CD8-positive, alpha-beta memory T cell (primary cell): ENCODE results near the gene HOXC5. TPM values are rescaled to one million over a fixed set of nuclear protein-coding genes. Genes with fewer than 3 reads are reported as not detected.

Experiments
- CTCF ChIA-PET: fragments of 350-600 bp; sonication (Branson Sonifier 250); formaldehyde crosslinking; loops from one replicate; lab custom pipeline; 2021; ENCODE audit warnings: antibody characterized with exemption; lab: Charles Lee
- POLR2A ChIA-PET: fragments of 350-600 bp; sonication (Branson Sonifier 250); formaldehyde crosslinking; loops from one replicate; lab custom pipeline; 2021; ENCODE audit warnings: antibody characterized with exemption; lab: Charles Lee
- DNase-seq, 5 donors: peaks; one replicate each; pipeline versions ENCODE4 v3.0.0 to v3.0.0-alpha.2; 2020 to 2022; ENCODE audit warnings: mixed read lengths in 1 of 5
- H3K27ac ChIP-seq: one replicate; pipeline ENCODE4 v1.7.0; 2013; ENCODE audit warnings: low read depth, mild to moderate bottlenecking, low read length, moderate library complexity
- H3K27me3 ChIP-seq: 2 replicates; pipeline ENCODE4 v1.7.0; 2013; ENCODE audit warnings: low read length, mild to moderate bottlenecking; ENCODE audit not compliant: insufficient read depth, poor library complexity, severe bottlenecking
- H3K36me3 ChIP-seq: 2 replicates; pipeline ENCODE4 v1.7.0; 2013; ENCODE audit warnings: mild to moderate bottlenecking, low read length, moderate library complexity; ENCODE audit not compliant: insufficient read depth
- H3K4me1 ChIP-seq: 2 replicates; pipeline ENCODE4 v1.7.0; 2013; ENCODE audit warnings: mild to moderate bottlenecking, low read length, moderate library complexity; ENCODE audit not compliant: insufficient read depth
- H3K4me3 ChIP-seq: 2 replicates; pipeline ENCODE4 v1.7.0; 2013; ENCODE audit warnings: mild to moderate bottlenecking, low read length
- H3K9me3 ChIP-seq: 2 replicates; pipeline ENCODE4 v1.7.0; 2013; ENCODE audit warnings: mild to moderate bottlenecking, low read length
- H3K27ac Mint-ChIP-seq, 8 donors: one replicate each; pipeline ENCODE4 v1.8.0; 2020 to 2021; ENCODE audit warnings: mixed read lengths in 8 of 8, mild to moderate bottlenecking in 6 of 8, inconsistent platforms in 3 of 8, moderate library complexity in 3 of 8
- H3K27me3 Mint-ChIP-seq, 2 donors: one replicate each; pipeline ENCODE4 v1.8.0; 2020 to 2021; ENCODE audit warnings: mixed read lengths in 2 of 2, mild to moderate bottlenecking in 1 of 2, moderate library complexity in 1 of 2
- H3K36me3 Mint-ChIP-seq, 3 donors: one replicate each; pipeline ENCODE4 v1.8.0; 2020 to 2021; ENCODE audit warnings: mixed read lengths in 3 of 3, inconsistent platforms in 1 of 3, mild to moderate bottlenecking in 1 of 3
- H3K4me1 Mint-ChIP-seq, 3 donors: one replicate each; pipeline ENCODE4 v1.8.0; 2020 to 2021; ENCODE audit warnings: mixed read lengths in 3 of 3, inconsistent platforms in 1 of 3, mild to moderate bottlenecking in 1 of 3
- H3K4me3 Mint-ChIP-seq, 7 donors: one replicate each; pipeline ENCODE4 v1.8.0; 2020 to 2021; ENCODE audit warnings: mixed read lengths in 7 of 7, mild to moderate bottlenecking in 6 of 7, moderate library complexity in 4 of 7, inconsistent platforms in 2 of 7
- H3K9me3 Mint-ChIP-seq, 5 donors: one replicate each; pipeline ENCODE4 v1.8.0; 2020 to 2022; ENCODE audit warnings: mixed read lengths in 5 of 5, mild to moderate bottlenecking in 3 of 5, moderate library complexity in 2 of 5, inconsistent platforms in 1 of 5
- polyA plus RNA-seq: library from polyadenylated mRNA; unstranded; fragments of 300-500 nt; fragmentation: Illumina TruSeq; gene quantifications from one replicate; pipeline ENCODE4 v1.2.3, GENCODE V29; 2021
- total RNA-seq, 2 experiments: library from RNA; stranded (reverse); gene quantifications; one replicate each; pipeline ENCODE4 v1.2.3, GENCODE V29; 2021

Gene HOXC5
- total RNA-seq: not detected
- not detected for polyA plus RNA-seq

DNA sequence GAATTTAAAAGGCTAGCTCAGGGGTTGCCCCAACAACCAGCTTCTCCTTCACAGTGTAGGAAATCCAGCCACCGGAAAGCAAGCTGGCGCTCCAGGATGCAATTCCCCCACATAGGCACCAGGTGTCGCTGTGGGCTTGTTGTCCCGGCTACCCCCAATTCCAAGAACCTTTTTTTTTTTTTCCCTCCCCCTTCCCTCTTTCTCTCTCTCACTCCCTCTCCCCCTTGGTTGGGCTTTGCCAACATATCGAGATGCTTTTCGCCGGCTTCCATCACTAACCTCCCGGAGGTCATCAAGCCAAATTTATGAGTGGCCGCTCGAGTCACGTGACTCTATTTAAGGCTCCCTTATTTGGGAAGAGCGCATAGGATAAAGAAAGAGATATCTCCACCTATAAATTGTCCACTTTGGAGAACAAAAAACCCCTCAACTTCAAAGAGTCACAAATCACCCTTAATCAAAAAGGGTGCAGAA is at the start of gene HOXC5:
TSS of gene HOXC5 (plus strand) at position 424 of the 474 bp plus-strand sequence. CDS start 73 bp downstream, outside the sequence.
- peaks cover 68 to 82% of the 10 kb centered on the region in 2 donors for H3K27me3 Mint-ChIP-seq
- H3K27ac Mint-ChIP-seq: peak within 1 kb of the TSS in 3 of 8 donors; percentile 33 to 88 (median 78)
- peaks cover 0 to 8% (median 2%) of the 10 kb centered on the region in 5 donors for H3K9me3 Mint-ChIP-seq
- H3K36me3 Mint-ChIP-seq: no peaks in the 10 kb centered on the region
- ChIA-PET CTCF (interaction anchor here (0.6 to 6.1 kb wide), 31 partner anchors 9 to 267 kb away, joined by 3 to 73 read pairs (median 4); partner anchors contain the start of genes HOXC4, HOXC8 and SMUG1), POLR2A (interaction anchor here (0.6 to 1.1 kb wide), 2 partner anchors 15 to 105 kb away, joined by 3 read pairs; no protein-coding TSS in a partner anchor)
- Histone ChIP-seq H3K4me3 (no peak within 1 kb of the TSS), H3K4me1 (peaks cover 20% of the 10 kb centered on the region), H3K9me3 (no peaks in the 10 kb centered on the region), H3K36me3 (no peaks in the 10 kb centered on the region), H3K27me3 (peaks cover 71% of the 10 kb centered on the region), H3K27ac (no peak within 1 kb of the TSS)
- peaks cover 22 to 40% (median 26%) of the 10 kb centered on the region in 3 donors for H3K4me1 Mint-ChIP-seq
- peak within 1 kb of the TSS; percentile 69 to 84 (median 78) for H3K4me3 Mint-ChIP-seq
- DNase-seq: peak; percentile 42 to 77 (median 61)

- Mint-ChIP-seq H3K27me3 (peaks cover 93 to 94% of the 10 kb centered on the region in 2 donors), H3K36me3 (no peaks in the 10 kb centered on the region), H3K9me3 (peaks cover 0 to 11% (median 0%) of the 10 kb centered on the region in 5 donors), H3K27ac (peak overlapping the region in 2 of 8 donors; percentile 62 to 77), H3K4me3 (peak overlapping the region in 4 of 7 donors; percentile 4 to 72 (median 34)), H3K4me1 (peaks cover 22 to 35% (median 25%) of the 10 kb centered on the region in 3 donors)
- H3K4me3 ChIP-seq: no peak overlapping the region
- no peak for DNase-seq
- H3K4me1 ChIP-seq: peaks cover 16% of the 10 kb centered on the region
- H3K27me3 ChIP-seq: peaks cover 89% of the 10 kb centered on the region
- POLR2A ChIA-PET: no interaction called here
- no peak overlapping the region for H3K27ac ChIP-seq
- H3K9me3 ChIP-seq: no peaks in the 10 kb centered on the region
- CTCF ChIA-PET: no interaction called here
- no peaks in the 10 kb centered on the region for H3K36me3 ChIP-seq
These were observed 49.3 kb upstream of the HOXC5 start for GRCh38 chr12:53983568-53983949.

DNA sequence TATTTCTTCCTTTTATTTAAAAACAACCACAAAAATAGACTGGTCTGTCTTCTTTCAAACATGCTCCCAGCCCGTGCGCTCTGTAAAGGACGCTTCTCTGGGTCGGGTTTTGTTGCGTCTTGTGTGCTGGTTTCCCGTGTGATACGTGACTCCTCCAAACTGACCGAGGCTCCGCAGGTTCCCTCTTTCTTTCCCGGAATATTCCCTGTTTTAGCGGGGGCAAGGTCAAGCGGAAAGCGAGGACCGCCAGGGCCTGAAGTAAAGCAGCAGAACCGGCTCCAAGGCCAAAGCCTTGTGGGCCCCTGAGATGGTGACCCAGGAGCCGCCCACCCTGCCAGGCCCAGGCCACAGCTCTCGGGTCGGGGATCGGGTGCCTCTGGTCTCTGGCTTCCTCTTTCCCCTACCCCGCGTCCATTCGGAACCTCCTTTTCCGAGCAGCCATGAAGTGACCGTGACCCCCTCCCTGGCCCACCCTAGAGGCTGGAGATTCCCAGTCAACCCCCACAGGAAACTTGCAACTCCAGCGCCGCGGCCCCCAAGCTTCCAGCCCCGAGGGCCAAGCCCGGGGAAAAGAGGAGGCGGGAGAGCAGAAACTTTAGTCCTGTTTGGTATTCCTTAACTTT is 48.8 kb upstream of the HOXC5 start:
- POLR2A ChIA-PET: no interaction called here
- CTCF ChIA-PET: interaction anchor here (0.6 to 2.8 kb wide), 4 partner anchors 20 to 227 kb away, joined by 3 to 12 read pairs (median 3); no protein-coding TSS in a partner anchor
- H3K36me3 ChIP-seq: no peaks in the 10 kb centered on the region
- Mint-ChIP-seq H3K36me3 (no peaks in the 10 kb centered on the region), H3K27me3 (peaks cover 93 to 94% of the 10 kb centered on the region in 2 donors), H3K27ac (peak overlapping the region in 2 of 8 donors; percentile 18 to 77), H3K9me3 (peaks cover 0 to 11% (median 0%) of the 10 kb centered on the region in 5 donors), H3K4me1 (peaks cover 26 to 36% (median 29%) of the 10 kb centered on the region in 3 donors), H3K4me3 (peak overlapping the region in 3 of 7 donors; percentile 40 to 56 (median 45))
- H3K9me3 ChIP-seq: no peaks in the 10 kb centered on the region
- H3K27ac ChIP-seq: no peak overlapping the region
- H3K27me3 ChIP-seq: peaks cover 89% of the 10 kb centered on the region
- H3K4me3 ChIP-seq: no peak overlapping the region
- H3K4me1 ChIP-seq: peaks cover 20% of the 10 kb centered on the region
- DNase-seq: no peak

DNA sequence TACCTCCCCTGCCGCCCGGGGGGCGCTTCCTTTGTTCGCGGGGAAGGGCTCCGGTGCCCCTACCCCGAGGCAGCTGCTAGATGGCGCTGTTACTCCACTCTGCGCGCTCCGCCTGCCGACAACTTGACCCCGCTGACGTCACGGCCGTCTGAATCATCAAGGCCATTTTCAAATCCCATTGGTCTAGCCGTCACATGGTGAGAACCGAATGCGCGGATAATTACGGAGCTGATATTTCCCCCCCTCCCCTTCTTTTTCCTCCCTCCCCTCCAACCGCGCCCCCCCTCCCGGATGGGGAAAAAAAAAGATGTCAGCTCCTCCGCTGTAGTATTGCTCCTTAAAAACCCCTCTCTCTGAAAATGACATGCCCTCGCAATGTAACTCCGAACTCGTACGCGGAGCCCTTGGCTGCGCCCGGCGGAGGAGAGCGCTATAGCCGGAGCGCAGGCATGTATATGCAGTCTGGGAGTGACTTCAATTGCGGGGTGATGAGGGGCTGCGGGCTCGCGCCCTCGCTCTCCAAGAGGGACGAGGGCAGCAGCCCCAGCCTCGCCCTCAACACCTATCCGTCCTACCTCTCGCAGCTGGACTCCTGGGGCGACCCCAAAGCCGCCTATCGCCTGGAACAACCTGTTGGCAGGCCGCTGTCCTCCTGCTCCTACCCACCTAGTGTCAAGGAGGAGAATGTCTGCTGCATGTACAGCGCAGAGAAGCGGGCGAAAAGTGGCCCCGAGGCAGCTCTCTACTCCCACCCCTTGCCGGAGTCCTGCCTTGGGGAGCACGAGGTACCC is 47.8 kb upstream of the HOXC5 start, which contains the start of gene HOXC10:
TSS of gene HOXC10 (plus strand) at position 246 of the 791 bp plus-strand sequence. CDS start at position 360, 114 bp downstream.
- peak; percentile 49 to 71 (median 65) for DNase-seq
- peak within 1 kb of the TSS in 3 of 8 donors; percentile 67 to 77 (median 70) for H3K27ac Mint-ChIP-seq
- no peak within 1 kb of the TSS for H3K4me3 ChIP-seq
- H3K4me1 ChIP-seq: peaks cover 26% of the 10 kb centered on the region
- H3K9me3 Mint-ChIP-seq: peaks cover 0 to 9% (median 0%) of the 10 kb centered on the region in 5 donors
- H3K27ac ChIP-seq: no peak within 1 kb of the TSS
- peak within 1 kb of the TSS; percentile 70 to 73 (median 71) for H3K4me3 Mint-ChIP-seq
- H3K36me3 ChIP-seq: no peaks in the 10 kb centered on the region
- H3K27me3 Mint-ChIP-seq: peaks cover 93 to 94% of the 10 kb centered on the region in 2 donors
- ChIA-PET CTCF (interaction anchor here (1.2 to 2.8 kb wide), 6 partner anchors 12 to 228 kb away, joined by 3 to 12 read pairs (median 4); no protein-coding TSS in a partner anchor), POLR2A (interaction anchor here (0.5 kb wide), 1 partner anchor 31 kb away, joined by 4 read pairs; no protein-coding TSS in a partner anchor)
- peaks cover 90% of the 10 kb centered on the region for H3K27me3 ChIP-seq
- peaks cover 36 to 46% (median 38%) of the 10 kb centered on the region in 3 donors for H3K4me1 Mint-ChIP-seq
- H3K36me3 Mint-ChIP-seq: no peaks in the 10 kb centered on the region
- H3K9me3 ChIP-seq: no peaks in the 10 kb centered on the region

- H3K9me3 Mint-ChIP-seq: peaks cover 0 to 9% (median 0%) of the 10 kb centered on the region in 5 donors
- Histone ChIP-seq H3K4me3 (no peak overlapping the region), H3K27me3 (peaks cover 91% of the 10 kb centered on the region), H3K4me1 (peaks cover 26% of the 10 kb centered on the region), H3K9me3 (no peaks in the 10 kb centered on the region), H3K27ac (no peak overlapping the region), H3K36me3 (no peaks in the 10 kb centered on the region)
- no peak for DNase-seq
- H3K4me1 Mint-ChIP-seq: peaks cover 37 to 51% (median 39%) of the 10 kb centered on the region in 3 donors
- H3K36me3 Mint-ChIP-seq: no peaks in the 10 kb centered on the region
- peaks cover 93 to 94% of the 10 kb centered on the region in 2 donors for H3K27me3 Mint-ChIP-seq
- ChIA-PET POLR2A (interaction anchor here (0.5 kb wide), 1 partner anchor 30 kb away, joined by 4 read pairs; no protein-coding TSS in a partner anchor), CTCF (interaction anchor here (1.1 to 2.8 kb wide), 8 partner anchors 11 to 229 kb away, joined by 3 to 12 read pairs (median 4); partner anchors contain the start of gene HOXC5)
- peak overlapping the region; percentile 63 to 73 (median 71) for H3K4me3 Mint-ChIP-seq
- peak overlapping the region in 2 of 8 donors; percentile 67 to 73 for H3K27ac Mint-ChIP-seq
These were observed 47.2 kb upstream of the HOXC5 start for GRCh38 chr12:53985692-53985993.

DNA sequence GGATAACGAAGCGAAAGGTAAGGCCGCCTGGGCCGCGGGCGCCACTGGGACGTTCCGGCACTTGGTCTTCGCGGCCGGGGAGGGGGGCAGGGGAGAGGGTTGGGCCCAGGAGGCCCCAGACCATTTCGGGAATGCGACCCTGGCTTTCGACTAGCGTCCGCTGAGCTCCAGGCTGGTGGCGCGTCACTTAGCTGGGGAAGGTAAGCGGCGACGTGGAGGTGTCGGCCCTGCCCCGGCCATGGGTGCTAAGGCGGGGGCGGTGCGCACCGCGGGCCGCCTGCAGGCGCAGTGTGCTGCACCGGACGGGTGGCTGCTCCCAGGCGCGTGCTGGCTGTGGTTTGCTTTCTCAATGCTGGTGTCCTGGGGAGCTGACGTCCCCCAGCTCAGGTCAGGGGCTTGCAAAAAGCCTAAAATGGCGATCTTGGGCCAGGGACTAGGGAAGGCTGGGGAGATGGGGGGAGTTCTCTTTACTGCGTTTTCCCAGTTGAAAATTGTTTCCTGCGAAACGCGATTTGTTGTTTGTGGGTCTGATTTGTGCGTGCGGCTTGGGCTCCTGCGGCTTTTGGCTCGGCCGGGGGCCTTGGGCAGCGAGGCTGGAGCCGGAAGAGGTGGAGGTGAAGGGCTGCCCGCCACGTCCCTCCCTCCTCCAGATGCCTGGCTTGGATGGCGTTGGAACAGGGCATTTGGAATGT is 46.7 kb upstream of the HOXC5 start:
- H3K4me1 ChIP-seq: peaks cover 26% of the 10 kb centered on the region
- peaks cover 93% of the 10 kb centered on the region for H3K27me3 ChIP-seq
- H3K27ac Mint-ChIP-seq: peak overlapping the region in 2 of 8 donors; percentile 61 to 87
- H3K27ac ChIP-seq: no peak overlapping the region
- POLR2A ChIA-PET: no interaction called here
- no peaks in the 10 kb centered on the region for H3K36me3 ChIP-seq
- H3K4me3 Mint-ChIP-seq: peak overlapping the region; percentile 25 to 73 (median 71)
- H3K9me3 ChIP-seq: no peaks in the 10 kb centered on the region
- no peaks in the 10 kb centered on the region for H3K36me3 Mint-ChIP-seq
- peaks cover 0 to 9% (median 0%) of the 10 kb centered on the region in 5 donors for H3K9me3 Mint-ChIP-seq
- DNase-seq: no peak
- H3K4me3 ChIP-seq: no peak overlapping the region
- CTCF ChIA-PET: interaction anchor here (1.0 to 2.8 kb wide), 9 partner anchors 7 to 215 kb away, joined by 3 to 12 read pairs (median 4); partner anchors contain the start of gene HOXC5
- H3K4me1 Mint-ChIP-seq: peaks cover 36 to 51% (median 37%) of the 10 kb centered on the region in 3 donors
- peaks cover 93 to 94% of the 10 kb centered on the region in 2 donors for H3K27me3 Mint-ChIP-seq
